ENCODE results near the gene CHIA.

Gene CHIA

DNA sequence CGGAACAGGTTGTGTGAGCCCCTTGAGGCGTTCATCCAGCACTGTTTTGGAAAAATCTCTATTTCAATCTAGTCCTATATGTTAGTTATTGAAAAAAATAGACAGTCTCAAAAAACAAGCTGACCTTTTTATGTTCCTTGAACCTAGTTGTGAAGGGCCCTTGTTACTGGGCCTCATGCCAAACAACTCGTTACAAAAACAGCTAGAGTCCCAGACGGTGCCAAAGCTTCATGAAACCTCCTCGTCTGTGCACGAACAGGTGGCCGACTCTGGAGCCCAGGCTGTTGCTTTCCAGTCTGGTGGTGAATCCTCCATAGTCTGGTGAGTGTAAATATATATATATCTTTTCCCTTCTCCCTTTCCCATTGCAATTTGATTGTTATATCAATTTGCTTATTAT is at the start of gene CHIA:
CHIA (plus strand) TSS at position 222 of the 400 bp plus-strand sequence. CDS start 19,617 bp downstream, outside the sequence.
- TF ChIP-seq, protein P1, sequence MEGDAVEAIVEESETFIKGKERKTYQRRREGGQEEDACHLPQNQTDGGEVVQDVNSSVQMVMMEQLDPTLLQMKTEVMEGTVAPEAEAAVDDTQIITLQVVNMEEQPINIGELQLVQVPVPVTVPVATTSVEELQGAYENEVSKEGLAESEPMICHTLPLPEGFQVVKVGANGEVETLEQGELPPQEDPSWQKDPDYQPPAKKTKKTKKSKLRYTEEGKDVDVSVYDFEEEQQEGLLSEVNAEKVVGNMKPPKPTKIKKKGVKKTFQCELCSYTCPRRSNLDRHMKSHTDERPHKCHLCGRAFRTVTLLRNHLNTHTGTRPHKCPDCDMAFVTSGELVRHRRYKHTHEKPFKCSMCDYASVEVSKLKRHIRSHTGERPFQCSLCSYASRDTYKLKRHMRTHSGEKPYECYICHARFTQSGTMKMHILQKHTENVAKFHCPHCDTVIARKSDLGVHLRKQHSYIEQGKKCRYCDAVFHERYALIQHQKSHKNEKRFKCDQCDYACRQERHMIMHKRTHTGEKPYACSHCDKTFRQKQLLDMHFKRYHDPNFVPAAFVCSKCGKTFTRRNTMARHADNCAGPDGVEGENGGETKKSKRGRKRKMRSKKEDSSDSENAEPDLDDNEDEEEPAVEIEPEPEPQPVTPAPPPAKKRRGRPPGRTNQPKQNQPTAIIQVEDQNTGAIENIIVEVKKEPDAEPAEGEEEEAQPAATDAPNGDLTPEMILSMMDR (IDR thresholded peaks at IDR 0.05; ENCODE audit: insufficient read depth, low read depth, low read length, missing control alignments): no peak
- no peak for DNase-seq (ENCODE audit: low read depth)

DNA sequence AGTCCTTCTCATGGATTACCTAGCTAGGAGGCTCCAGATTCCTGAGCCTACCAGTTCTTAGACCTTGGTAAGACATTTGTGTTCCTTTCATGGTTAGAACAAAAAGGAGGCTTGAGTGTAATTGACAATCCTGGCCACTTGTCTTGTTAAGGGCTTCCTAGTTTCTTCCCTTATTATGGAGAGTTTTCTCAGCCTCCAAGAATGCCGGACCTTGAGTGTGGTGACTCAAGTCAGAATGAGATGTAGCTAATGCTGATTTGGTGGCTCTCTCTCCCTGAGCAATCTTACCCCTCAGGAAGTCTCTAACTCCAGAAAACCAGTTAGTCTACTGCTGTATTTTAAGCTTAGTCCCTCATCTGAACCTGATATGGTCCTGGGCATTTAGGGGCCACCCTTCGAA is 48.9 kb upstream of the CHIA start:
- TF ChIP-seq, protein P1 (IDR thresholded peaks at IDR 0.05; ENCODE audit: insufficient read depth, low read depth, low read length, missing control alignments): no peak

More for the DNA sequence above, at the start of gene CHIA:
- no peak within 1 kb of the TSS for H3K4me3 ChIP-seq (ENCODE audit: low read length)

DNA sequence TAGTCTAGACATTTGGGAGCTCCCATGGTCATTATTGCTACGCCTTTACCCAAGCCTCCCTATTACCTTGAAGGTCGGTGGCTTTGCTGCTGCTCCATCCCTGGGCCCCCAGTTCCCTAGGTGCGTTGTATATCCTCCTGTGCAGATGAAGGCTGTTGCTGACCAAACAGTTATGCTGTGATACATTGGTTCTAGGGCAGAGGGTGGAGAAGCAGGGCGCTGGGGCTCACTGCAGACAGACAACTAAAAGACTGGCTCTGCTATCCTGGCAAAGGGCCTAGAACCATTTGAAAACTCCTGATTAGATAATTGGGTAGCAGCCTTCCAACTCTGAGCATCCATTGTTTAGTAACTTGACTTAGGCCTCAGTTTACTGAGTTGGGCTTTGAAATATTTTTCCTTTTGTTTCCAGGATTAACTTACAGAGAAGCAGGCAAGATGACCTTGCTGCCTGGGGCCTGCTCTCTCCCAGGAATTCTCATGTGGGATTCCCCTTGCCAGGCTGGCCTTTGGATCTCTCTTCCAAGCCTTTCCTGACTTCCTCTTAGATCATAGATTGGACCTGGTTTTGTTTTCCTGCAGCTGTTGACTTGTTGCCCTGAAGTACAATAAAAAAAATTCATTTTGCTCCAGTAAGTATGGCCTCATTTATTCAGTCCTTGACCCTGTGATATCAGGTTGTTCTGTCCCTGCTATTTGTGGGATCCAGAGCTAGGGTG is 47.7 kb upstream of the CHIA start:
- no peak for DNase-seq (ENCODE audit: low read depth)
- no peak overlapping the region for H3K4me3 ChIP-seq (ENCODE audit: low read length)
- TF ChIP-seq, protein P1 (IDR thresholded peaks at IDR 0.05; ENCODE audit: insufficient read depth, low read depth, low read length, missing control alignments): no peak

More for the DNA sequence above, 48.9 kb upstream of the CHIA start:
- DNase-seq (ENCODE audit: low read depth): no peak
- H3K4me3 ChIP-seq (ENCODE audit: low read length): no peak overlapping the region

DNA sequence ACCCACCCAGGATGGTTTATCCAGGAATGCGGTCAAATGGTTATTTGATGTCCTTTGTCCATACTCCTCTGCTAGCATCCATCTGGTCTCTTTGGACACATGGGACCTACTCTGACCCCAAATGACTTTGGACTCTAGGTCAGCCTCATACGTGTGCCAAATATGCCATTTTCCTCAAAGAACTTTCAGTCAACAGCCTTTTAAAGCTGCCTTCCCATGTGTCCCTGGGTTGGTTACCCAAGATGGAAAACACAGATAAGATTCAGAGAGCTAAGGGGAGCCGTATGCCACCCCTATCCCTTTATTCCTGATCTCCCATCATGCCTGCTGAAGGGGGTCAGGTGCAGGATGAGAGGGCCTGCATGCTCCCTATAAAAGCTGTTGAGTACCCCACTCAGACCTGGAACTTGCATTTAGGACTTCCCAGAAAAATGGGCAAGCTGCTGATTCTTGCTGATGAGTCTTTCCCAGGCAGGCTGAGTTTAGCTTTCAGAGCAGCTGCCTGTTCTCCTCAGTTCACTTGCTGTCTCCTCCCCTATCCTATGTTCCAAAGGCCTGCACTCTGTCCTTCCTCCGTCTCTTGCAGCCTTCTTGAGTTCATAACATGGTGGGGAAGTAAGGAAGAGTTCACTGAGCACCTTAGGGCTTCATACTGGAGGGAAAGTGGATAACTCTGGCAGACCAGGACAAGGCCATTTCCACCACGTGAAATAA is 43.4 kb upstream of the CHIA start:
- no peak for DNase-seq (ENCODE audit: low read depth)
- H3K4me3 ChIP-seq (ENCODE audit: low read length): no peak overlapping the region
- TF ChIP-seq, protein P1 (IDR thresholded peaks at IDR 0.05; ENCODE audit: insufficient read depth, low read depth, low read length, missing control alignments): no peak

DNA sequence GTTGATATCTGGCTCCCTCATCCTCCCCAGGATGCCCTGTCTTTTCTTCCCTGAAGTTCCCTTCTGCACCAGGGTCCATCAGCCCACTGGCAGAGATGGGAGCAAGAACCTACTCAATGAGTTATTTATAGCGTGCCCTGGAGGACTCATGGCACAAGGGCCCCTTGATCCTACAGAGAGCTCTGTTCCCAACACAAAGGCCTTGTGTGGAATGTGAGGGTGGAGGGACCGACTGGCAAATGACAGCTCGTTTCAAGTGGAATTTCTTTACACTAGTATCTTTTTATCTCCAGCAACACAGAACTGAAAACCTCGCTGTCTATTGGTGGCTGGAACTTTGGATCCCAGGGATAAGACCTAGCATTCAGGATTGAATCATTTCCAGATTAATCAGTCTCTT is 40.7 kb upstream of the CHIA start:
- DNase-seq (ENCODE audit: low read depth): no peak
- H3K4me3 ChIP-seq (ENCODE audit: low read length): no peak overlapping the region
- TF ChIP-seq, protein P1 (IDR thresholded peaks at IDR 0.05; ENCODE audit: insufficient read depth, low read depth, low read length, missing control alignments): no peak

DNA sequence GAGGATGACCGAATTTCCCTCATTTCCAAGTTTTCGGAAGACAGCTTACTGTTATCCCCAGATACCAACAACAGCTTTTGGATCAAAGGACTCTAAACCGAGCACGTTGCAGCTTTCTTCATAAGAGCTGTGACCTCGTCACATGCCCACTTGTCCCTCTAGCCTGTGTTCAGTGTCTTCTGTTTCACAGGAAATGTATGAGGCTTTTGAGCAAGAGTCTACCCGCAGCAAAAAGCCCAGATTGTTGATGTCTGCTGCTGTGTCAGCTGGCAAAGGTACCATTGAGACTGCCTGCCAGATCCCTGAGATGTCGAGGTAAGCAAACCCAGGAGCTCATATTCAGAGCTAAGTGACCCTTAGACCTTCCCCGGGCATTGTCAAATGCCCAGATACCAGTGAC is 39.1 kb upstream of the CHIA start:
- TF ChIP-seq, protein P1 (IDR thresholded peaks at IDR 0.05; ENCODE audit: insufficient read depth, low read depth, low read length, missing control alignments): no peak
- H3K4me3 ChIP-seq (ENCODE audit: low read length): no peak overlapping the region
- DNase-seq (ENCODE audit: low read depth): no peak
